ENCODE results near the gene NUDT16L1. TPM values are rescaled to one million over a fixed set of nuclear protein-coding genes. Genes with fewer than 3 reads are reported as not detected.

NUDT16L1 gene
- total RNA-seq, 4 donors from 2014 or later, result 19.9 to 32.7 (median 24.6) TPM

- 29% methylated on average over 1 of the region's 18 CpGs for WGBS
- no peak overlapping the region for H3K4me3 ChIP-seq
- no peak for DNase-seq (ENCODE audit: low spot score in 2 of 2)
- H3K36me3 ChIP-seq, result peaks cover 63% of the 10 kb centered on the region
- H3K27ac ChIP-seq, result no peak overlapping the region
- H3K4me1 ChIP-seq, result peaks cover 25% of the 10 kb centered on the region
- no peaks in the 10 kb centered on the region for H3K27me3 ChIP-seq
- no peak for TF ChIP-seq POLR2AphosphoS5 (IDR thresholded peaks at IDR 0.05)
- TF ChIP-seq, protein P1, sequence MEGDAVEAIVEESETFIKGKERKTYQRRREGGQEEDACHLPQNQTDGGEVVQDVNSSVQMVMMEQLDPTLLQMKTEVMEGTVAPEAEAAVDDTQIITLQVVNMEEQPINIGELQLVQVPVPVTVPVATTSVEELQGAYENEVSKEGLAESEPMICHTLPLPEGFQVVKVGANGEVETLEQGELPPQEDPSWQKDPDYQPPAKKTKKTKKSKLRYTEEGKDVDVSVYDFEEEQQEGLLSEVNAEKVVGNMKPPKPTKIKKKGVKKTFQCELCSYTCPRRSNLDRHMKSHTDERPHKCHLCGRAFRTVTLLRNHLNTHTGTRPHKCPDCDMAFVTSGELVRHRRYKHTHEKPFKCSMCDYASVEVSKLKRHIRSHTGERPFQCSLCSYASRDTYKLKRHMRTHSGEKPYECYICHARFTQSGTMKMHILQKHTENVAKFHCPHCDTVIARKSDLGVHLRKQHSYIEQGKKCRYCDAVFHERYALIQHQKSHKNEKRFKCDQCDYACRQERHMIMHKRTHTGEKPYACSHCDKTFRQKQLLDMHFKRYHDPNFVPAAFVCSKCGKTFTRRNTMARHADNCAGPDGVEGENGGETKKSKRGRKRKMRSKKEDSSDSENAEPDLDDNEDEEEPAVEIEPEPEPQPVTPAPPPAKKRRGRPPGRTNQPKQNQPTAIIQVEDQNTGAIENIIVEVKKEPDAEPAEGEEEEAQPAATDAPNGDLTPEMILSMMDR (IDR thresholded peaks at IDR 0.05), result no peak
- no peak for TF ChIP-seq EP300 (IDR thresholded peaks at IDR 0.05)
- TF ChIP-seq POLR2A (IDR thresholded peaks at IDR 0.05), result no peak
- H3K9me3 ChIP-seq, result no peaks in the 10 kb centered on the region
These were observed 32.8 kb upstream of the NUDT16L1 start for GRCh38 chr16:4660454-4661007.

GRCh38 chr16:4661661-4662060 lies 31.7 kb upstream of the NUDT16L1 start:
- H3K36me3 ChIP-seq, result peaks cover 60% of the 10 kb centered on the region
- no peak for TF ChIP-seq POLR2AphosphoS5 (IDR thresholded peaks at IDR 0.05)
- no peak for TF ChIP-seq EP300 (IDR thresholded peaks at IDR 0.05)
- TF ChIP-seq, protein P1 (IDR thresholded peaks at IDR 0.05), result no peak
- WGBS, result 57% methylated on average over 8 of the region's 11 CpGs
- H3K4me3 ChIP-seq, result no peak overlapping the region
- no peaks in the 10 kb centered on the region for H3K27me3 ChIP-seq
- H3K4me1 ChIP-seq, result peaks cover 25% of the 10 kb centered on the region
- H3K9me3 ChIP-seq, result no peaks in the 10 kb centered on the region
- H3K27ac ChIP-seq, result no peak overlapping the region
- no peak for DNase-seq (ENCODE audit: low spot score in 2 of 2)

DNA sequence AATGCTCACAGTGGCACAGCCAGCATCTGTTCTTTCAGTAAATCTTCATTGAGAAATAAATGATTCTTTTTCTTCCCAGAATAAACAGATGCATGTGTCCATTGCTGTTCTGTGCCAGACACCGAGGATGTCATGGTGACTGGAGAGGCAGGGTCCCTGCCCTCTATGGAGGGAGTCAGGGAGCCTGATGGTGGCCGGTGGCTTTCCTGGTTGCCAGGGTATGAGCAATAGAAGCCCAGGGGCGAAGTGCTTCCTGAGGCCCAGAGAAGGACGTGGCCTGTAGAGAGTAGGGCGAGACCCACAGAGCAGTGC lies 29.9 kb upstream of the NUDT16L1 start:
- 60% methylated on average over 3 of the region's 5 CpGs for WGBS
- peaks cover 60% of the 10 kb centered on the region for H3K36me3 ChIP-seq
- peaks cover 25% of the 10 kb centered on the region for H3K4me1 ChIP-seq
- no peaks in the 10 kb centered on the region for H3K9me3 ChIP-seq
- H3K27me3 ChIP-seq, result no peaks in the 10 kb centered on the region
- no peak for DNase-seq (ENCODE audit: low spot score in 2 of 2)
- no peak for TF ChIP-seq POLR2A (IDR thresholded peaks at IDR 0.05)
- TF ChIP-seq EP300 (IDR thresholded peaks at IDR 0.05), result no peak
- no peak for TF ChIP-seq POLR2AphosphoS5 (IDR thresholded peaks at IDR 0.05)
- TF ChIP-seq, protein P1 (IDR thresholded peaks at IDR 0.05), result no peak
- H3K27ac ChIP-seq, result no peak overlapping the region
- H3K4me3 ChIP-seq, result no peak overlapping the region

DNA sequence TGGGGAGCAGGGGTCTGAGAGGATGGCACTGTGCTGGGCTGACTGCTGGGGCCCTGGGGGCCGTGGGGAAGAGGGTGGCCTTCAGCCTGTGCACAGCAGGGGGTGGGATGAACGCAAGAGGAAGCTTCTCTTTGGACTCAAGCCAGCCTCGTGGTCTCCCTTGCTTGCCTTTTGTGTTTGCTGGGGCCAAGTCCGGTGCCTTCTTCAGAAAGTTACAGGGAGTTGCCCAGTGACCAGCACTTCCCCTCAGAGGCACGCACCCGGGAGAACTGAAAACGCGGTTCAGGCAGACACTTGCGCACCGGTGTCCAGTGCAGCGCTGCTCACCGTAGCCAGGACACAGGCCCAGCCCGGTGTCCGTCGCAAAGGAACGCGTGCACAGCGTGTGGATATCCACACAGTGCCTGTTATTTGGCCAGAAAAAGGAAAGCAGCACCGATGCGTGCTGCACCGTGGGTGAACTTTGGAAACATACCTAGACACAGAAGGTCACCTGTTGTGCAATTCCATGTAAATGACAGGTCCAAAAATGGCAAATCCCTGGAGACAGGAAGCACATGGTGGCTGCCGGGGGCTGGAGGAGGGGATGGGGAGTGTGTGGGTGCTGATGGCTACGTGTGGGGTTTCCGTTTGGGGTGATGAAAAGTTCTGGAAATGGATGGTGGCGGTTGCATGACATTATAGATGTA lies 29.4 kb upstream of the NUDT16L1 start:
- no peak for TF ChIP-seq POLR2A (IDR thresholded peaks at IDR 0.05)
- TF ChIP-seq, protein P1 (IDR thresholded peaks at IDR 0.05), result no peak
- no peak for TF ChIP-seq EP300 (IDR thresholded peaks at IDR 0.05)
- no peak for TF ChIP-seq POLR2AphosphoS5 (IDR thresholded peaks at IDR 0.05)
- H3K27ac ChIP-seq, result no peak overlapping the region

GRCh38 chr16:4664538-4665418 lies 28.6 kb upstream of the NUDT16L1 start:
- TF ChIP-seq, protein P1 (IDR thresholded peaks at IDR 0.05), result no peak
- TF ChIP-seq POLR2AphosphoS5 (IDR thresholded peaks at IDR 0.05) (no peak), EP300 (IDR thresholded peaks at IDR 0.05) (no peak), POLR2A (IDR thresholded peaks at IDR 0.05) (no peak)
- Histone ChIP-seq H3K9me3 (no peaks in the 10 kb centered on the region), H3K36me3 (peaks cover 62% of the 10 kb centered on the region), H3K27me3 (no peaks in the 10 kb centered on the region), H3K27ac (no peak overlapping the region), H3K4me1 (peaks cover 24% of the 10 kb centered on the region), H3K4me3 (no peak overlapping the region)
- DNase-seq (ENCODE audit: low spot score in 2 of 2), result no peak
- 68% methylated on average over 19 of the region's 26 CpGs for WGBS

More for the DNA sequence above, 29.4 kb upstream of the NUDT16L1 start:
- no peak overlapping the region for H3K4me3 ChIP-seq
- no peak for DNase-seq (ENCODE audit: low spot score in 2 of 2)
- H3K9me3 ChIP-seq, result no peaks in the 10 kb centered on the region
- peaks cover 60% of the 10 kb centered on the region for H3K36me3 ChIP-seq
- WGBS, result 73% methylated on average over 23 of the region's 25 CpGs
- H3K4me1 ChIP-seq, result peaks cover 25% of the 10 kb centered on the region
- H3K27me3 ChIP-seq, result no peaks in the 10 kb centered on the region
